GM19324 (cell line): ENCODE results near the gene OTOP1.
"Not testable (repeated sequence)": the region's sequence is repeated elsewhere in the genome, so short reads cannot be mapped to it uniquely, and the experiment has no call there.

ENCODE experiments used
- ATAC-seq: cut with Tn5 transposase; IDR thresholded peaks from one replicate; pipeline ENCODE4 v1.9.1; 2021; ENCODE audit warnings: mild to moderate bottlenecking, moderate library complexity; ENCODE audit not compliant: unreplicated experiment, low FRiP score

OTOP1 gene

GRCh38 chr4:4165701-4166392, 60.9 kb downstream of the OTOP1 start:
- ATAC-seq = not testable (repeated sequence)

DNA sequence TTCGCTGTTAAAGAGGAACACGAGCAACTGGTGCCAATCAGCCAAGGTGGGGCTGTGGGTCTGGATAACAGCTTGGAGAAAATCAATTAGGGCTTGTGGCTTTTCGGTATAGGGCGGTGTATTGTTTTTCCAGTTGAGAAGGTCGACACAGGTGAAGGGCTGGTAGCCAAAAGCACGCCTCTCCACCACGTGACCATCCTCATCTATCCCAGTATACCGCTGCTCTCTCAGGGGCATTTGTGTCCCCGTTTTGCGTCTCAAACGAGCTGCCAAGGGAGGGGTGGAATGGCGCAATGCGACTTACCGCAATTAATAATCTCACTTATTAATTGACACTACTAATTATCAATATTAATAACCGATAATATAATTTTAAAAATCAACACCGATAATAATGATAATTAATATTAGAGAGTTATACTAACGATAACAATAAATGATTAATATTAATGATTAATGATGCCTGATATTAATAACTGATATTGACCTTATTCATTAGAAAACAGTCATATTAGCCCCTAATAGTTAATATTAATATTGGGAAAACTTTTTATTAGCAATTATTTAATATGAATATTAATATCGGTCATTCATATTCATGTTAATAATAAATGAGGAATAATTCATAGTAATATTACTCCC, 62.1 kb downstream of the OTOP1 start:
- ATAC-seq = not testable (repeated sequence)

DNA sequence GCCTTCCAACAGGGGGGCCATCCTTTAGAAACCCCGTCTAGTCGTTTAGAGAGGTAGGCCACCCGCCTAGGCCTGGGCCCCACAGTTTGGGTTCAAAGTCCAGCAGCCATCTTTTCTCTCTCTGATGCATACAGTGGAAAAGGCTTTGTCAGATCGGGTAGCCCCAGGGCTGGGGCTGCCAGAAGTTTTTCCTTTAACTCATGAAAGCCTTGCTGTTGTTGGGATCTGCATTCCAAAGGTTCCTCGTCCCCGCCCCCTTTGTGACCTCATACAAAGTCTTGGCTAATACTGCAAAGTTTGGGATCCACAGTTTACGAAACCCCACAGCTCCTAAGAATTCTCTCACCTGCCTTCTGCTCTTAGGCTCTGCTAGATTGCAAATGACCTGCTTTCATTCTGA, 64.5 kb downstream of the OTOP1 start:
- not testable (repeated sequence) for ATAC-seq

DNA sequence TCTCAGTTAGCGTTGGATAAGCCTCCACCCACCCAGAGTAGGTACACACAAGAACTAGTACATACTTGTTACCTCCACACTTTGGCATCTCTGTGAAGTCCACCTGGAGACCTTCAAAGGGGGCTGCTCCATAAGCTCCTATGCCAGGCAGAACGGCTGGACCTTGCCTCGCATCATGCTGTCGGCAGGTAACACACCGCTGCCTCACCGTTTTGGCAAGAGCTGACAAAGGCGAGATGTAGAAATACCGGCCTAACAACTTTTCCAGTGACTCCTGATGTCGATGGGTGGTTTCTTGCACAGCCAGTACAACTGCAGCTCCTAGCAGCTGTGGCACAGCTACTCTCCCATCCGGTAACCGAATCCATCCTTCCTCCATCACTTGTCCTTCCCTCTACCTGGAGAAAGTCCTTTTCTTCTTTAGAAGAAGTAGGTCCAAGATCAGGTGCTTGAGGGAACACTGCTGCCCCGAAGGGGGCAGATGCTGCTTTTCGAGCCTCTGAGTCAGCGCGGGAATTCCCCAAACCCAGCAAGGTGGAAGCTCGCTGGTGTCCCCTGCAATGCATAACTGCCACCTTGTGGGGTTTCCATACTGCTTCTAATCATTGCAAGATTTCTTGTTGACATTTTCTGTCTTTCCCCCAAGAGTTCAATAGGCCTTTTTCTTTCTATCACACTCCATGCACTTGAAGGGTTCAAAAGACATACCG, 65.6 kb downstream of the OTOP1 start:
- not testable (repeated sequence) for ATAC-seq

DNA sequence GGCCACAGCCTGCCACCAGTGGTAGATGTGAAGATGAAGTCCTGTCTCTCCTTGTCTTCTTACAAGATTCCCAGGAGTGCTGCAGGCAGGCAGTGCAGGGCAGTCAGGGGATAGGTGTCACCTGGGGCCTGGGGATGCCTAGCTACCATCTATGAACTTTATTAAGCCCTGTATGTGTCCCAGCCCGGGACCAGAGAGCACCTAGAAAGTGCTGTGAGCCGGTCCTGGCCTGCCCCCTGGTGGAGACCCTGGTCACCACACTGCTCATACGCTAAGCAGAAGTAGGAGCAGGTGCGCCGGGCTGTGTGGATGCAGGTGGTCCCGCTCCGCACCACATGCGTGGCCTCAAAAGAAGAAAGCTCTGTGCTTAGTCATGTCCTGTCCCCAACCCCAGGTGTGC, 81.1 kb downstream of the OTOP1 start:
- ATAC-seq = not testable (repeated sequence)

GRCh38 chr4:4143376-4143775, 83.4 kb downstream of the OTOP1 start:
- not testable (repeated sequence) for ATAC-seq

- not testable (repeated sequence) for ATAC-seq
Measured at GRCh38 chr4:4142679-4143078, 84.0 kb downstream of the OTOP1 start.

DNA sequence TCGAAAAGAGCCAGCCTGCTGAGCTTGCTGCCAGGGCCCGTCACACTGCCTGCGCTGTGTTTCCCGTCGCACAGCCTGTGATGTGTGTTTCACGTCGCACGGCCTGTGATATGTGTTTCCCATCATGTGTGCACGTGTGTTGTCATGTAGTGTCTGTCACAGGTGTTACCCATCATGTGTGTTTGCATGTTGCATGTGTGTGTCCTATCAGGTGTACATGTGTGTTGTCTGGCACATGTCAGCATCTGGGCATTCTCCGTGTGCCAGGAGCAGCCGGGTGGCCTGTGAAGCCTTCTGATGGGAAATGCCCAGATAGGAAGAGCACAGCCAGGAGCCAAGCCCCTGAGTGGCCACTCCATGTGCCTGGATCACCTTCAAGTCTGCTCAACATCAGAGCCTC, 85.5 kb downstream of the OTOP1 start:
- not testable (repeated sequence) for ATAC-seq
